ENCODE results near the gene SPATA17.
"Not testable (repeated sequence)": the region's sequence is repeated elsewhere in the genome, so short reads cannot be mapped to it uniquely, and the experiment has no call there.

SPATA17 gene

GRCh38 chr1:217681806-217682205 lies 50.7 kb downstream of the SPATA17 start:
- no peak for DNase-seq (ENCODE audit: low spot score)

- DNase-seq (ENCODE audit: low spot score): no peak
Observed at GRCh38 chr1:217687511-217687910, 56.4 kb downstream of the SPATA17 start.

GRCh38 chr1:217696140-217696539 lies 65.0 kb downstream of the SPATA17 start:
- not testable (repeated sequence) for DNase-seq (ENCODE audit: low spot score)

GRCh38 chr1:217703326-217703725 lies 72.2 kb downstream of the SPATA17 start:
- DNase-seq (ENCODE audit: low spot score): no peak

GRCh38 chr1:217712925-217713597 lies 81.9 kb downstream of the SPATA17 start:
- DNase-seq (ENCODE audit: low spot score): no peak

- no peak for DNase-seq (ENCODE audit: low spot score)
Observed at GRCh38 chr1:217715681-217716080, 84.5 kb downstream of the SPATA17 start.

DNA sequence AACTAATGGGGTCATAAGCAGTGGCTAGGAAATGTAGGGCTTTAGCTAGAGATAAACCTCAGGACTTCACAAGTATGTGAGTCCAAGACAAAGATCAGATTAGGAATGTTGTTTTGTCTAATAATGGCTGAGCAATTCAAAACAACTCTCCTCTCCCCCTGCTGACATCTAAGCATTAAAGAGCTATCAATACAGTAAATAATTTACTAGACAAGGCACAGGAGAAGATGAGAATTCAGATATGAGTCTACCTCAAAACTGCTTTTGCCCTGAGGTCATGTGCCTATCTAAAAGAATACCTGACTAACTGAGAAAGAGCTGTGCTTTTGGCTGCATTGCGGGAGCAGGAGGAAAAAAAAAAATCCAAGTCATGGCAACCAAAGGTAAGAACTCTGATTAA lies 86.8 kb downstream of the SPATA17 start:
- DNase-seq (ENCODE audit: low spot score): no peak

- DNase-seq (ENCODE audit: low spot score): no peak
Observed at GRCh38 chr1:217718873-217719272, 87.7 kb downstream of the SPATA17 start.

DNA sequence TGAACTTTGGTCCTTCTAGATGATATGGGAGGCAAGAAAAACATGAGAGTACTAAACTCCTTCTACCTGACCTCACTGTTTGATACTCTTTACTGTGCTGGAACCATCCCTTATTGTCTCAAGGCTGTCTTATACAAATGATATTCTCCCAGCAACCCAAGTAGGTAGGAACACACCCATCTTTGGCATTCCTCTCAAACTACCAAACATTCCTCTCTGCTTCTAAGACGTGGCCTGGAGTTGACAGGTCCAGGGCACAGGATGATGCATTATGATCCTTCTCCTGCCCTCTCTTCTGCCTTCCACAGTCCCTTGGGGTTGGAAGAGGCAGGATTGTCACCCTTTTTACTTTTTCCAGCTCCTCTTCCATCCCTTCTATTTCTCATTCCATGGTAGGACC lies 90.5 kb downstream of the SPATA17 start:
- no peak for DNase-seq (ENCODE audit: low spot score)

DNA sequence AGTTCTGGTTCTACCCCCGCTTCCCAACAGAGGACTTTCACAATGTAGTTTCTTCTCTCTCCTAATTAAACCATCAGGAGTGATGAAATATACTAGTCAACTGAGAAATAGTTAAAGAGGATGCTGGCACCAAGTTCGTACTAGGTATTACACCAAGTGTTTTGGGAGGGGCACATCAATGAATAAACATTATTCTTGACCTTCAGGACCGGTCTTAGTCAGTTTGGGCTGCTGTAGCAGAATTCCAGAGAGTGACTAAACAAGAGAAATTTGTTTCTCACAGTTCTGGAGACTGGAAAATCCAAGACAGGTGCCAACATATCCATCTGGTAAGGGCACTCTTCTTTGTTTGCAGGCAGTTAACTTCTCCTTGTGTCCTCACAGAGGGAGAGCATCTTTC lies 103.8 kb downstream of the SPATA17 start:
- DNase-seq (ENCODE audit: low spot score): no peak

DNA sequence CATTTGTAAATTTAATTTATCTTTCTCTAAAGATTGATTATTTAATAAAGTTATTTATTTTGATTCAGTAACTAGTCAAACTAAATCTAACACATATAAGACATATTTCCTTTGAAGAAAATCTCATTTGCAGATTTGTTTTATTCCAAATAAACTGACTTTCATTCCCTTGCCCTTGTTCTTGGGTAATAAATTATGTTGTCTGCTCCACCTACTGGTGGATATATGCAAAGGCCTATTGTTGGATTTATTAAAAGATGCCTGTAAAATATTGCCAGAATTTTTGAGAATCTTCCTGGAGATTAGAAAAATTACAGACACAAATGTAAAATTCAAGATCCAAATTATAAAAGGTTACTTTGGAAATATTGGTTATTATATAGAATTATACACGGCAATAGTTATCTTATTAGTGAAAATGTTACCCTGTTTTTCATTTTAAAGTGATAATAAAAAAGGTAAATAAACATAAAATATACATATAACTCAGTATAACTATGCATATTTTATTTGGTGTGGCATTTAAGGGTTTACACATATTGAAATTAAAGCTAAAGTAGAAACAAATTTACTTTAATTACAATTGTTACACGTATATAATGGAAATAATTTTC lies 116.1 kb downstream of the SPATA17 start:
- peak; percentile 20 for DNase-seq (ENCODE audit: low spot score)

GRCh38 chr1:217769768-217770167 lies 138.6 kb downstream of the SPATA17 start:
- no peak for DNase-seq (ENCODE audit: low spot score)

GRCh38 chr1:217770918-217771317 lies 139.8 kb downstream of the SPATA17 start:
- DNase-seq (ENCODE audit: low spot score): no peak

DNA sequence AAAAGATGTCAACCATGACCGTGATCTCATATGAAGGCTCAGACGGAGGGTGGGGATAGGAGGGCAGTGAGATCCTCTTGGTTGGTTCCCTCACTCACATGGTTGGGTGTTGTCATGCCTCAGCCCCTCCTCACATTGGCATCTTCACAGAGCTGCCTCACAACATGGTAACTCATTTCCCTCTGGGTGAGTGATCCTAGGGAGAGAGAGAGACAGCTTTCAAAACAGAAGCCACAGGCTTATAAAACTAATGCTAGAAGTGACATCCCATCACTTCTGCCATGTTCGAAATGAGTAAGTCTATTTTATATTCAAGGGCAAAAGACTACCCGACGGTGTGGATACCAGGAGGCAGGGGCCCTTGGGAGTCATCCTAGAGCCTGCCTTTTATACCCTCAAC lies 145.5 kb downstream of the SPATA17 start:
- DNase-seq (ENCODE audit: low spot score): no peak

DNA sequence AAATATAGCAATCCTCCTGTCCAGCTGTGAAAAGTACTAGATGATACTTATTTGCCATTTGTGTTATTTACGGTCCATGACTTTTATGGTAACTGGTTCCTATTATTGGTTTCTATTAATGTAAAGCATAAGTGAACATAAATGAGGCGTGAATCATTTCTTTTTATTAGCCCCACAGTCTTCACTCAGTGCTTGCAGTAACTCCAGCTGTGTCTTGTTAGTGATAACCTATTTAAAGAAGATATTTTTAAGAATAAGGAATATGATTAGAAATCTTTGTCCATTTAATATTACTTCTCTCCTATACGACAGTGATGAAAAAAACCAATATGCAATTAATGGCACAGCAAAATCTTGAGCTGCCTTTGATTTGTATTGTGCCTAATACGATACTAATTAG lies 149.9 kb downstream of the SPATA17 start:
- DNase-seq (ENCODE audit: low spot score): no peak

DNA sequence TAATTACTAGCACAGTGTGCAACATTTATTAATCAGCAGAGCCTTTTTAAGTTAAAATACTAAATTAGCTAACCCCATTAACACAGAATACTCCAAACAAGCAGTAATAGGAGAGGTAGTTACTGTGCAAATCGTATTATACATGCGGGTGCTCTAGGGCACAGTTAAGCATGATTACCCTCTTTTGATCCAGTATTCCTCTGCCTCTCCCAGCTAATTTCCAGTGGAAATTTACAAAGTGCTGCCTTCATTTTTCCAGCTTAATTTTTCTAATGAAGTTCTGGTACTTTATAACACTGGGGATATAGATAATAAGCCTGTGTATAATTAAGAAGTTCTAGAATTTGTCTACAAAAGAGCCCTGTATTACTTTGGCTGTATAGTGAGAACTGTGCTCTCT lies 159.9 kb downstream of the SPATA17 start:
- DNase-seq (ENCODE audit: low spot score): no peak

- no peak for DNase-seq (ENCODE audit: low spot score)
Observed at GRCh38 chr1:217805792-217806191, 174.6 kb downstream of the SPATA17 start.

GRCh38 chr1:217812175-217812574 lies 181.0 kb downstream of the SPATA17 start:
- no peak for DNase-seq (ENCODE audit: low spot score)

DNA sequence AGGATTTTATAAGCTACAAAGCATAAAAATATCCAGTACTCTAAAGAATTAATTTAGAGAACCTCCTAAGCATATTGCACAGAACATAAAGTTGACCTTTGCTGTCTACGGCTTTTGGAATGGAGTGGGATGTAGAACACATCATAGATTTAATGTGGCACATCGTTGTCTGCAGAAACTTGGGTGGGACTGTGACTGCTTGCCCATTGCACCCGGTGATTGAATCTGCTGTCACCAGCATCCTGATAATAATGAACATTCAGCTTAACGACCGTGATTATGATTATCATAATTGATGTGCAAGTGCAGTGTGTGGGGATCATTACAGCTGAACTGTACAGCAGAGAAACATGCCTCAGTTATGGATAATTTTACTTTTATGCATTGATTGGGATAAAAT lies 181.9 kb downstream of the SPATA17 start:
- no peak for DNase-seq (ENCODE audit: low spot score)

DNA sequence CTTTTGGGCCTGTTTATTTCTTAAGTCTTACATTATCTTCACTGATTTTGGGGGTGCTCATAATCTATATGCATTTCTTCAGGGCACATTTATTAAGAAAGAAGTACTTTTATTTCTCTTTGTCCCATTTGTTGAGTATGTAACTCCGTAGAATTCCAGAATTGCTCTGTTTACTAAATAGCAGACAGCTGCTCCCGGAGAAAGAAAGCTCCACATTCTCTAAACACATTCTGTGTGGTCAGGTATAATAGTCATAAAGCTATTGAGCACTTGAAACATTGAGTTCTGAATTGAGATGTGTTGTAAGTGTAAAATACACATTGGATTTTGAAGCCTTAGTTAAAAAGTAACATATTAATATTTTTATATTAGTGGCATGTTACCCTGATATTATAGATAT lies 206.5 kb downstream of the SPATA17 start:
- no peak for DNase-seq (ENCODE audit: low spot score)

- no peak for DNase-seq (ENCODE audit: low spot score)
Observed at GRCh38 chr1:217839161-217839560, 208.0 kb downstream of the SPATA17 start.

- no peak for DNase-seq (ENCODE audit: low spot score)
Observed at GRCh38 chr1:217846733-217847132, 215.6 kb downstream of the SPATA17 start.

DNA sequence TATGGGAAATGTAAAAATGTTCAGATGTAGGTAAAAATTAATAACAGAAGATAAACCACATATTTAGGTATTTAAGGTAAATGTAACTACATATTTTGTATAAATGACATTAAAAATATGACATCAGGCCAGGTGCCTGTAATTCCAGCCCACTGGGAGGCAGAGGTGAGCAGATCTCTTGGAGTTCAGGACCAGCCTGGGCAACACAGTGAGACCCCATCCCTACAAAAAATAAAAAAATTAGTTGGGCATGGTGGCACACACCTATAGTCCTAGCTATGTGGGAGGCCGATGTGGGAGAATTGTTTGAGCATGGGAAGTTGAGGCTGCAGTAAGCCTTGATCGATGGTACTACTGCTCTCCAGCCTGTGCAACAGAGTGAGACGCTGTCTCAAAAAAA lies 216.5 kb downstream of the SPATA17 start:
- no peak for DNase-seq (ENCODE audit: low spot score)
